Activated CD4-positive, alpha-beta memory T cell treated with anti-CD3 and anti-CD28 coated beads, Interleukin-2, amount 10 ng/mL, durations not matched to agents 7 days and 5 days (primary cell): Measurements from ENCODE around the gene PSMB7. TPM values are rescaled to one million over a fixed set of nuclear protein-coding genes. Genes with fewer than 3 reads are reported as not detected.

Source experiments
- CTCF ChIA-PET: fragments of 350-600 bp; sonication (Branson Sonifier 250); formaldehyde crosslinking; loops from one replicate; lab custom pipeline; 2021; ENCODE audit warnings: antibody characterized with exemption, inconsistent platforms; lab: Charles Lee
- POLR2A ChIA-PET: fragments of 350-600 bp; sonication (Branson Sonifier 250); formaldehyde crosslinking; loops from one replicate; lab custom pipeline; 2021; ENCODE audit warnings: antibody characterized with exemption; lab: Charles Lee
- DNase-seq: peaks from one replicate; pipeline ENCODE4 v3.0.0-alpha.2; 2020
- H3K27ac Mint-ChIP-seq: one replicate; pipeline ENCODE4 v1.8.0; 2021; ENCODE audit warnings: mild to moderate bottlenecking, mixed read lengths
- H3K27me3 Mint-ChIP-seq: one replicate; pipeline ENCODE4 v1.8.0; 2021; ENCODE audit warnings: mixed read lengths
- H3K36me3 Mint-ChIP-seq: one replicate; pipeline ENCODE4 v1.8.0; 2021; ENCODE audit warnings: low read depth, mixed read lengths
- H3K4me1 Mint-ChIP-seq: one replicate; pipeline ENCODE4 v1.8.0; 2021; ENCODE audit warnings: mixed read lengths
- H3K4me3 Mint-ChIP-seq: one replicate; pipeline ENCODE4 v1.8.0; 2021; ENCODE audit warnings: mild to moderate bottlenecking, mixed read lengths
- H3K9me3 Mint-ChIP-seq: one replicate; pipeline ENCODE4 v1.8.0; 2021; ENCODE audit warnings: mixed read lengths
- total RNA-seq, 2 experiments: library from RNA; stranded (reverse); gene quantifications; one replicate each; pipeline ENCODE4 v1.2.3, GENCODE V29; 2021

PSMB7 gene
- total RNA-seq, 2 experiments from 2014 or later: 113 to 120 TPM

GRCh38 chr9:124354346-124355038 is 60.8 kb downstream of the PSMB7 start:
- peaks cover 33% of the 10 kb centered on the region for H3K36me3 Mint-ChIP-seq
- H3K27ac Mint-ChIP-seq: no peak overlapping the region
- no peaks in the 10 kb centered on the region for H3K9me3 Mint-ChIP-seq

GRCh38 chr9:124353811-124354274 is 61.4 kb downstream of the PSMB7 start:
- CTCF ChIA-PET: no interaction called here
- peaks cover 29% of the 10 kb centered on the region for H3K4me1 Mint-ChIP-seq
- H3K27me3 Mint-ChIP-seq: no peaks in the 10 kb centered on the region
- peaks cover 33% of the 10 kb centered on the region for H3K36me3 Mint-ChIP-seq
- H3K27ac Mint-ChIP-seq: no peak overlapping the region
- no peaks in the 10 kb centered on the region for H3K9me3 Mint-ChIP-seq
- no peak for DNase-seq
- POLR2A ChIA-PET: no interaction called here
- H3K4me3 Mint-ChIP-seq: no peak overlapping the region

More at GRCh38 chr9:124354346-124355038, 60.8 kb downstream of the PSMB7 start:
- H3K4me3 Mint-ChIP-seq: no peak overlapping the region
- no peaks in the 10 kb centered on the region for H3K27me3 Mint-ChIP-seq
- CTCF ChIA-PET: no interaction called here
- peaks cover 30% of the 10 kb centered on the region for H3K4me1 Mint-ChIP-seq
- DNase-seq: no peak
- POLR2A ChIA-PET: no interaction called here

DNA sequence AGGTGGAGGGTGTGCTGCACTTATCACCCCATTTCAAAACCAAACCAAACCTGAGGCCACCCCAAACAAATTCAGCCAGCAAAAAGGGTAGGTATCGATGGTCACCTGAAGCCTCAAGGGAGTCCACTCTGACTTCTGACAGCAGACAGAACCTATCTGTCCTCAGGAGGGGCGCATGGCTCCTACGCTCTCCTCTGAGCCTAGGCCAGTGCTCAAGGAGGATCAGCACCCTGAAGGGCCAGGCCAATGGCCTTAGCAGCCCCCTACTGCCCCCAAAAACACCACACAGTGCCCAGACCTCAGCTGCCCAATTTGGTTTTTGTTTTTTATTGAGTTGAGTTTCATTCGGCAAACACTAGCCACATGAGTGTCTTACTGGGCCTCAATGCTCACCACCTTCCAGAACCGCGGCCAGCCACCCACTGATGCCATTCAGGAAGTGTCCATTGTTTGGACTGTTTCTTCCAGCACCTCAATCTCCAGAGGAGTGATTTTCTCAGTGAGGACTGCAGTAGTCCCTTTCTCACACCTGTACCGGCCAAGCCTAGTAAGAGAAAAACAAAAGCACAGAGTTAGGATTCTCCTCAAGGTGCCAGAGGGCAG is 62.0 kb downstream of the PSMB7 start:
- CTCF ChIA-PET: no interaction called here
- no peaks in the 10 kb centered on the region for H3K27me3 Mint-ChIP-seq
- no peaks in the 10 kb centered on the region for H3K9me3 Mint-ChIP-seq
- POLR2A ChIA-PET: no interaction called here
- no peak overlapping the region for H3K27ac Mint-ChIP-seq
- H3K36me3 Mint-ChIP-seq: peaks cover 38% of the 10 kb centered on the region
- no peak for DNase-seq
- no peak overlapping the region for H3K4me3 Mint-ChIP-seq
- peaks cover 23% of the 10 kb centered on the region for H3K4me1 Mint-ChIP-seq

- H3K4me1 Mint-ChIP-seq: peaks cover 18% of the 10 kb centered on the region
- H3K27ac Mint-ChIP-seq: no peak overlapping the region
- no peak for DNase-seq
- H3K9me3 Mint-ChIP-seq: no peaks in the 10 kb centered on the region
- no peaks in the 10 kb centered on the region for H3K27me3 Mint-ChIP-seq
- H3K36me3 Mint-ChIP-seq: peaks cover 39% of the 10 kb centered on the region
- ChIA-PET POLR2A (no interaction called here), CTCF (no interaction called here)
- no peak overlapping the region for H3K4me3 Mint-ChIP-seq
Measured at GRCh38 chr9:124352616-124353015, 62.6 kb downstream of the PSMB7 start.

DNA sequence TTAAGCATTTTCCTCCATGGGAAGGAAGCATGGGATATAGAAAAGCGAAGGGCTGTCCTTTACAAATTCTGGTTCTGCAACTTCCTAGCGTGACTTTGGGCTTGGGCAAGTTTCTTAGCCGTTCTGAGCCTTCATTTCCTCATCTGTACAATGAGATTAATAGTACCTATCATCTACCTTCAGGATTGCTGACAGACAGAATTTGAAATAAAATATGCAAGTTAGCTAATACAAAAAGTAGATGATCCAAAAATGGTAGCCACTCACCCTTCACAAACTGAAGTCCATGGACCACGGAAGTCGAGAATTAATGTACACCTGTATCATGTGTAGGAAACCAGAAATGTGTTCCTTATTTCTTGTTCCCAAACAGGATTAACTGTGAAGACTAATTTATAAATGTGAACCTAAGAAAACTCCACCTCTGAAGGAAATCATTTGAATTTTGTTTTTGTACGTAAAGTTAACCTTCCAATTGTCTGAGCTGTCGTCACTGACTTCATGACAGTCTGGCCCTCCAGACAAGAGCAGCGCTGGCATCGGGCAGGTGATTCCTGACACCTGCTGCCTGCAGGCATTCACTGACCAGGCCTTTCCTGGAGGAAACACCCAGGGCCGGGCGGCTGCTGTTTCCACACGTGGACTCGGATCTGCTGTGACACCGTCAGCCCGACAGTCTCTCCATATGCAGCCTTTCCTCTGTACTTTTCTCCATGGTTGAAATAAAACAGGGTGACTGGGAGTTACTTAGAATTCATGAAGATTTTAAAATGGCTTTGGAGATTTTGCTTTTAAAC is 63.4 kb downstream of the PSMB7 start:
- H3K36me3 Mint-ChIP-seq: peaks cover 39% of the 10 kb centered on the region
- ChIA-PET CTCF (no interaction called here), POLR2A (no interaction called here)
- no peaks in the 10 kb centered on the region for H3K9me3 Mint-ChIP-seq
- H3K27ac Mint-ChIP-seq: no peak overlapping the region
- no peak overlapping the region for H3K4me3 Mint-ChIP-seq
- DNase-seq: no peak
- H3K4me1 Mint-ChIP-seq: peaks cover 11% of the 10 kb centered on the region
- no peaks in the 10 kb centered on the region for H3K27me3 Mint-ChIP-seq

GRCh38 chr9:124350494-124351263 is 64.6 kb downstream of the PSMB7 start:
- no peak for DNase-seq
- Mint-ChIP-seq H3K4me1 (peaks cover 3% of the 10 kb centered on the region), H3K36me3 (peaks cover 34% of the 10 kb centered on the region), H3K9me3 (no peaks in the 10 kb centered on the region), H3K4me3 (no peak overlapping the region), H3K27me3 (no peaks in the 10 kb centered on the region), H3K27ac (no peak overlapping the region)
- ChIA-PET CTCF (no interaction called here), POLR2A (no interaction called here)

- Mint-ChIP-seq H3K4me3 (no peak overlapping the region), H3K27ac (no peak overlapping the region), H3K36me3 (peaks cover 34% of the 10 kb centered on the region), H3K9me3 (no peaks in the 10 kb centered on the region), H3K27me3 (no peaks in the 10 kb centered on the region), H3K4me1 (peaks cover 3% of the 10 kb centered on the region)
- DNase-seq: no peak
- POLR2A ChIA-PET: no interaction called here
- CTCF ChIA-PET: no interaction called here
Measured at GRCh38 chr9:124349675-124350493, 65.4 kb downstream of the PSMB7 start.

DNA sequence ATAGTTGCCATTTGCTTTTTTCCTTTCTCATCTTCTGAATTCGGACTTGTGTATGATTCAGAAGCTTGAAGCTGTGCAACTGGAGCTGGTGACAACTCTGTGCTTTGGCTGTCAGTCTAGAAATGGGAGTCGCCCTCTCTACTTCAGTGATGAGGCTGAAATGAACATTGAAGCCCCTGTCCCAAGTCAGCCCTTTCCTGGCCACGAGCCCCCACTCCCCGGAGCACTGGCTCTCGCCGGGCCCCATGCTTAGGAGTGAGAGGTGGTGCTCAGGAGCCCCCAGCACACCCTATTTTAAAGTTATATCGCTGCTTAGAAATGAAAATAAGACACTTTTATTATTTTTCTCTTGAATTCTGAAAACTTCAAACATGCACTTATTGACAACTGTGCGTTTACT is 66.0 kb downstream of the PSMB7 start:
- ChIA-PET CTCF (no interaction called here), POLR2A (no interaction called here)
- no peaks in the 10 kb centered on the region for H3K27me3 Mint-ChIP-seq
- no peak for DNase-seq
- H3K27ac Mint-ChIP-seq: no peak overlapping the region
- no peak overlapping the region for H3K4me3 Mint-ChIP-seq
- peaks cover under 1% of the 10 kb centered on the region for H3K4me1 Mint-ChIP-seq
- H3K9me3 Mint-ChIP-seq: no peaks in the 10 kb centered on the region
- peaks cover 34% of the 10 kb centered on the region for H3K36me3 Mint-ChIP-seq

DNA sequence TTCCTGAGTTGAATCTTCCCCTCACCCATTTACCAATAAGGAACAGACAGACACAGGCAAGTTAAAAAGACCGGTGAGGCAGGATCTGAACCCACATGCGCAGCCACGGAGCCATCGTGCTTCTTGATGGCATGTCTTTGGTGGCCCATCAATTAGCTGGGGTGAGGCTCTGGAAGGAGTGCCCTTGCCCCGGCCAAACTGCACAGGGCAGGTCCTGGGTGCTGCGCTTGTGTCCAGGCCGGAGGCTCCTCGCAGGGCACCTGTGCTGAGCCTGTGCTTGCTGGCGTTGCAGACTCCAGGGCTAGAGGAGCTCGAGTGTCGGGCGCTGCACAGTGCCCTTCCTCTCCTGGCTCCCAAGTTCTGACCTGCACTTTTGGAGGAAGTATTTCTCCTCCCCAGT is 66.4 kb downstream of the PSMB7 start:
- H3K4me3 Mint-ChIP-seq: no peak overlapping the region
- H3K4me1 Mint-ChIP-seq: no peaks in the 10 kb centered on the region
- ChIA-PET POLR2A (no interaction called here), CTCF (interaction anchor here (0.6 kb wide), 1 partner anchor 1967 kb away, joined by 3 read pairs; no protein-coding TSS in a partner anchor)
- peaks cover 34% of the 10 kb centered on the region for H3K36me3 Mint-ChIP-seq
- DNase-seq: no peak
- H3K27ac Mint-ChIP-seq: no peak overlapping the region
- no peaks in the 10 kb centered on the region for H3K9me3 Mint-ChIP-seq
- H3K27me3 Mint-ChIP-seq: no peaks in the 10 kb centered on the region

DNA sequence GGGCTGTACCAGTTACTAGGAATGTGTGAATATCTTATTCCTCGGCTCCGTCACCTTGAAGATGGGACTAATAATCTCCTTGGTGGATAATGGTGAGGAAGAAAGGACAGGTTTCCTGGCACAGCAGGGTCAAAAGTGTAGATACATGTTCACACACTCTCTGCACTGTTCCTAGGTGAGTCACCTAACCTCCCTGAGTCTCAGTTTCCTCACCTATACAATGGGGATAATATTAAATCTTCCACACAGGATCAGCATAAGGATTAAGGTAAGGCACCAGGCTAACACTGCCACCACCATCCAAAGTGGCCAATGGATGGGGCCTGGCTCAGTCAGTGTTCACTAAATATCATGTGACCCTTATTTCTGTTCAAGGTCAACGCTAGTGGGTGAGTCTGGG is 66.9 kb downstream of the PSMB7 start:
- POLR2A ChIA-PET: no interaction called here
- Mint-ChIP-seq H3K36me3 (peaks cover 33% of the 10 kb centered on the region), H3K9me3 (no peaks in the 10 kb centered on the region), H3K27me3 (no peaks in the 10 kb centered on the region), H3K4me1 (no peaks in the 10 kb centered on the region), H3K27ac (no peak overlapping the region), H3K4me3 (no peak overlapping the region)
- CTCF ChIA-PET: interaction anchor here (0.6 to 1.8 kb wide), 2 partner anchors 222 to 1968 kb away, joined by 3 to 4 read pairs; no protein-coding TSS in a partner anchor
- no peak for DNase-seq

GRCh38 chr9:124347968-124348358 is 67.3 kb downstream of the PSMB7 start:
- ChIA-PET POLR2A (no interaction called here), CTCF (interaction anchor here (0.6 to 1.8 kb wide), 2 partner anchors 221 to 1968 kb away, joined by 3 to 4 read pairs; no protein-coding TSS in a partner anchor)
- no peak overlapping the region for H3K4me3 Mint-ChIP-seq
- H3K9me3 Mint-ChIP-seq: no peaks in the 10 kb centered on the region
- no peak for DNase-seq
- no peaks in the 10 kb centered on the region for H3K27me3 Mint-ChIP-seq
- H3K36me3 Mint-ChIP-seq: peaks cover 29% of the 10 kb centered on the region
- H3K27ac Mint-ChIP-seq: no peak overlapping the region
- no peaks in the 10 kb centered on the region for H3K4me1 Mint-ChIP-seq
